ENCODE data around the gene SAAL1. TPM values are rescaled to one million over a fixed set of nuclear protein-coding genes. Genes with fewer than 3 reads are reported as not detected.

SAAL1 gene
- total RNA-seq, 1 experiment from 2014 or later = 29.3 TPM

DNA sequence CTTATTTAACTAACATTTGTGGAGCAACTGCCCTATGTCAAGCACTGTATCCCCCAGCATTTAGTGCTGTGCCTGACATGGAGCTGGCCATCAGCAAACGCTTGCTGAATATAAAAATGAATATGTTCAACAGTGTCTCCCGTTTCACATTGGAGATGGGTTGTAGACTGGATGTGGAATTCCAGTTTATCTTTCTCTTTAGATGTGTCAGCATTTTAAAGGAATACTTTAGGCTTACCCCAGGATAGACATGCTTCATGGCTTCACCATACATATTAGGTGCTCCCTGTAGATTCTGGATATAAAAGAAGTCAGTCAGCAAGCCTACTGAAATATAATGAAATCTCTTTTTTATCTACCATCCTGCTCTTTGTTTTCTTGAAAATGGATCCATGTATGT is 38.5 kb downstream of the SAAL1 start:
- BruUV-seq (replicated peaks) = no TSS peak
- CTCF ChIA-PET = interaction anchor here (0.7 kb wide), 1 partner anchor 42 kb away, joined by 6 read pairs; no protein-coding TSS in a partner anchor
- H3K27ac Mint-ChIP-seq (ENCODE audit: unreplicated experiment) = no peak overlapping the region
- no peak for DNase-seq
- H3K4me1 Mint-ChIP-seq (ENCODE audit: low read depth, unreplicated experiment) = no peaks in the 10 kb centered on the region
- H3K36me3 Mint-ChIP-seq (ENCODE audit: insufficient read depth, unreplicated experiment) = no peaks in the 10 kb centered on the region
- no peak overlapping the region for H3K4me3 Mint-ChIP-seq (ENCODE audit: low read depth, unreplicated experiment)
- no peaks in the 10 kb centered on the region for H3K9me3 Mint-ChIP-seq (ENCODE audit: low read depth, unreplicated experiment)
- intact Hi-C loops (cut with micrococcal nuclease; ENCODE audit: unreplicated experiment) = no loop called here
- TF ChIP-seq CTCF (IDR thresholded peaks at IDR 0.05; ENCODE audit: unreplicated experiment) = no peak
- H3K27me3 Mint-ChIP-seq (ENCODE audit: unreplicated experiment) = no peaks in the 10 kb centered on the region

GRCh38 chr11:18066626-18067025 is 39.3 kb downstream of the SAAL1 start:
- CTCF ChIA-PET = interaction anchor here (0.5 kb wide), 1 partner anchor 98 kb away, joined by 3 read pairs; no protein-coding TSS in a partner anchor

DNA sequence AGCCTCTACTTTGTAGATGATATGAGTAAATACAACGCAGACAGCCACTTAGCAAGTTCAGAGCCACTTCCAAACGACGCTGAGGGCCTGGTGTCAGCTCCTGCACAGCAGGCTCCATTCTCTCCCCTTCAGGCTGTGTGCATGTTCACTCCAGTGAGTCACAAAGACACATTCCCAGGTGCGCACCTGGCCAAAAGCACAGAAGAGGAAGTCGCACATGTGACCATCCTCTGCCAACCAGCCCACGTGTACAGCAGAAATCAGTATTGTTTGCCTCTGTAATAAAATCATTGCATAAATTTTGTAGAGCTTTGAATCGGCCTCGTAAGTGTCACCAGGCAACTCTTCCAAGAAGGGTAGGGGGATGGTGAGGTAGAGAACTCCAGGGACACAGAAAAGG is 40.3 kb downstream of the SAAL1 start:
- intact Hi-C loops (cut with micrococcal nuclease; ENCODE audit: unreplicated experiment) = no loop called here
- CTCF ChIA-PET = interaction anchor here (0.6 kb wide), 2 partner anchors 62 to 329 kb away, joined by 3 to 4 read pairs; partner anchors contain the start of gene LDHA
- Mint-ChIP-seq H3K27ac (ENCODE audit: unreplicated experiment) (no peak overlapping the region), H3K4me3 (ENCODE audit: low read depth, unreplicated experiment) (no peak overlapping the region), H3K27me3 (ENCODE audit: unreplicated experiment) (no peaks in the 10 kb centered on the region), H3K9me3 (ENCODE audit: low read depth, unreplicated experiment) (no peaks in the 10 kb centered on the region), H3K36me3 (ENCODE audit: insufficient read depth, unreplicated experiment) (no peaks in the 10 kb centered on the region), H3K4me1 (ENCODE audit: low read depth, unreplicated experiment) (no peaks in the 10 kb centered on the region)
- DNase-seq = no peak
- TF ChIP-seq CTCF (IDR thresholded peaks at IDR 0.05; ENCODE audit: unreplicated experiment) = no peak
- no TSS peak for BruUV-seq (replicated peaks)

More at GRCh38 chr11:18066626-18067025, 39.3 kb downstream of the SAAL1 start:
- no peak overlapping the region for H3K27ac Mint-ChIP-seq (ENCODE audit: unreplicated experiment)
- TF ChIP-seq CTCF (IDR thresholded peaks at IDR 0.05; ENCODE audit: unreplicated experiment) = no peak
- H3K9me3 Mint-ChIP-seq (ENCODE audit: low read depth, unreplicated experiment) = no peaks in the 10 kb centered on the region
- intact Hi-C loops (cut with micrococcal nuclease; ENCODE audit: unreplicated experiment) = no loop called here
- DNase-seq = no peak
- H3K4me3 Mint-ChIP-seq (ENCODE audit: low read depth, unreplicated experiment) = no peak overlapping the region
- no TSS peak for BruUV-seq (replicated peaks)
- no peaks in the 10 kb centered on the region for H3K36me3 Mint-ChIP-seq (ENCODE audit: insufficient read depth, unreplicated experiment)
- H3K4me1 Mint-ChIP-seq (ENCODE audit: low read depth, unreplicated experiment) = no peaks in the 10 kb centered on the region
- H3K27me3 Mint-ChIP-seq (ENCODE audit: unreplicated experiment) = no peaks in the 10 kb centered on the region

DNA sequence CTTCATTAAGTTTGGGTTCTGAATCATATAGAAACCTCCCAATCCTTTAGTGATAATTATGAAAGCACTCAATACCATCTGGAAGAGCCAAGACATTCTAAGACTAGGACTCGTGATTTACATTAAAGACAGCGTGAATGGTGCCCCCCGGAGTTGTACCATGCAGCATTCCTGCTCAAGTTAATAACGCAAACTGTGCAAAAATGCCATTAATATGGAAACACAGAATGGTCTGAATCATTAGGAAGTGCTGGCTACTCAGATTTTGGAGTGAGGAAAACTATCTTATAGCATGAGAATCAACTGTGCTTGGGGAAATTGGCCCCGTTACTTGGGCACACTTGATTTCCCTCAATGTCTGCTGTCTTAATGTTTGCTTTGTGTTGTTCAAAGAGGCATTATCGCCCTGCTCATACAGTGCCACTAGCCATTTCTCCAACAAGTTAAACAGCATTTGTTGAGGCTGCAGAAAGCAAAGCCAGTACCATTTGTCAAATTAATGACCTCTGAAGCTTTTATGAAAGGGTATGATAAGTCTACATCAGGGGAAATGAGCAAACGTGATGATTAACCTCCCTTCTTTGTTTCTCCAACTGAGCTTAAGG is 41.3 kb downstream of the SAAL1 start:
- Mint-ChIP-seq H3K4me1 (ENCODE audit: low read depth, unreplicated experiment) (no peaks in the 10 kb centered on the region), H3K4me3 (ENCODE audit: low read depth, unreplicated experiment) (no peak overlapping the region), H3K9me3 (ENCODE audit: low read depth, unreplicated experiment) (no peaks in the 10 kb centered on the region), H3K27me3 (ENCODE audit: unreplicated experiment) (no peaks in the 10 kb centered on the region), H3K27ac (ENCODE audit: unreplicated experiment) (no peak overlapping the region), H3K36me3 (ENCODE audit: insufficient read depth, unreplicated experiment) (no peaks in the 10 kb centered on the region)
- TF ChIP-seq CTCF (IDR thresholded peaks at IDR 0.05; ENCODE audit: unreplicated experiment) = no peak
- BruUV-seq (replicated peaks) = no TSS peak
- intact Hi-C loops (cut with micrococcal nuclease; ENCODE audit: unreplicated experiment) = no loop called here
- DNase-seq = no peak
- CTCF ChIA-PET = no interaction called here

Data from Calu3 (cell line).